ENCODE measurements around the gene NDFIP2. TPM values are rescaled to one million over a fixed set of nuclear protein-coding genes. Genes with fewer than 3 reads are reported as not detected.

The NDFIP2 gene
- polyA plus RNA-seq, 2 of the 4 experiments (the other 2 are of a cell fraction) = 23.2 to 39.9 TPM

- no peak overlapping the region for H3K4me3 ChIP-seq
- ATAC-seq (no peak), FAIRE-seq (no peak), DNase-seq (ENCODE audit: low read depth in 1 of 2, low spot score in 1 of 2) (no peak)
- H3K27ac ChIP-seq = no peak overlapping the region
- 88% methylated on average over 2 of the region's 2 CpGs for WGBS (ENCODE audit: missing lambda C conversion rate)
- POLR2A ChIA-PET = no interaction called here
- H3K4me2 ChIP-seq = no peak overlapping the region
- no peaks in the 10 kb centered on the region for H3K4me1 ChIP-seq
- no peak for TF ChIP-seq ZC3H11A (IDR thresholded peaks at IDR 0.05)
- TF ChIP-seq, protein P1, sequence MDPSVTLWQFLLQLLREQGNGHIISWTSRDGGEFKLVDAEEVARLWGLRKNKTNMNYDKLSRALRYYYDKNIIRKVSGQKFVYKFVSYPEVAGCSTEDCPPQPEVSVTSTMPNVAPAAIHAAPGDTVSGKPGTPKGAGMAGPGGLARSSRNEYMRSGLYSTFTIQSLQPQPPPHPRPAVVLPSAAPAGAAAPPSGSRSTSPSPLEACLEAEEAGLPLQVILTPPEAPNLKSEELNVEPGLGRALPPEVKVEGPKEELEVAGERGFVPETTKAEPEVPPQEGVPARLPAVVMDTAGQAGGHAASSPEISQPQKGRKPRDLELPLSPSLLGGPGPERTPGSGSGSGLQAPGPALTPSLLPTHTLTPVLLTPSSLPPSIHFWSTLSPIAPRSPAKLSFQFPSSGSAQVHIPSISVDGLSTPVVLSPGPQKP (IDR thresholded peaks at IDR 0.05; ENCODE audit: low read depth, low read length) = no peak
- TF ChIP-seq ZSCAN20 (CRISPR knock-in tag; IDR thresholded peaks at IDR 0.05) = no peak
- TF ChIP-seq HOXB13 (CRISPR knock-in tag; IDR thresholded peaks at IDR 0.05; ENCODE audit: low read depth) = no peak
- no peak for TF ChIP-seq E2F6 (IDR thresholded peaks at IDR 0.05; ENCODE audit: borderline replicate concordance, low read depth)
- TF ChIP-seq POLR2AphosphoS2 (conservative IDR thresholded peaks at IDR 0.05; ENCODE audit: low read length) = no peak
- TF ChIP-seq, protein P2, sequence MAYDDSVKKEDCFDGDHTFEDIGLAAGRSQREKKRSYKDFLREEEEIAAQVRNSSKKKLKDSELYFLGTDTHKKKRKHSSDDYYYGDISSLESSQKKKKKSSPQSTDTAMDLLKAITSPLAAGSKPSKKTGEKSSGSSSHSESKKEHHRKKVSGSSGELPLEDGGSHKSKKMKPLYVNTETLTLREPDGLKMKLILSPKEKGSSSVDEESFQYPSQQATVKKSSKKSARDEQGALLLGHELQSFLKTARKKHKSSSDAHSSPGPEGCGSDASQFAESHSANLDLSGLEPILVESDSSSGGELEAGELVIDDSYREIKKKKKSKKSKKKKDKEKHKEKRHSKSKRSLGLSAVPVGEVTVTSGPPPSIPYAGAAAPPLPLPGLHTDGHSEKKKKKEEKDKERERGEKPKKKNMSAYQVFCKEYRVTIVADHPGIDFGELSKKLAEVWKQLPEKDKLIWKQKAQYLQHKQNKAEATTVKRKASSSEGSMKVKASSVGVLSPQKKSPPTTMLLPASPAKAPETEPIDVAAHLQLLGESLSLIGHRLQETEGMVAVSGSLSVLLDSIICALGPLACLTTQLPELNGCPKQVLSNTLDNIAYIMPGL (CRISPR knock-in tag; IDR thresholded peaks at IDR 0.05; ENCODE audit: borderline replicate concordance) = no peak
- TF ChIP-seq RCOR1 (IDR thresholded peaks at IDR 0.05; ENCODE audit: low read depth, low read length) = no peak
- TF ChIP-seq FOSL2 (IDR thresholded peaks at IDR 0.05) = no peak
- no peak for TF ChIP-seq FOSL2 (CRISPR knock-in tag; IDR thresholded peaks at IDR 0.05)
- CTCF ChIA-PET = interaction anchor here (0.9 kb wide), 1 partner anchor 17 kb away, joined by 3 read pairs; no protein-coding TSS in a partner anchor
- H3K9me3 ChIP-seq = peaks cover 8% of the 10 kb centered on the region; the same call in 1 of the 3 replicates
These were observed 85.2 kb downstream of the NDFIP2 start for GRCh38 chr13:79566118-79566517.

DNA sequence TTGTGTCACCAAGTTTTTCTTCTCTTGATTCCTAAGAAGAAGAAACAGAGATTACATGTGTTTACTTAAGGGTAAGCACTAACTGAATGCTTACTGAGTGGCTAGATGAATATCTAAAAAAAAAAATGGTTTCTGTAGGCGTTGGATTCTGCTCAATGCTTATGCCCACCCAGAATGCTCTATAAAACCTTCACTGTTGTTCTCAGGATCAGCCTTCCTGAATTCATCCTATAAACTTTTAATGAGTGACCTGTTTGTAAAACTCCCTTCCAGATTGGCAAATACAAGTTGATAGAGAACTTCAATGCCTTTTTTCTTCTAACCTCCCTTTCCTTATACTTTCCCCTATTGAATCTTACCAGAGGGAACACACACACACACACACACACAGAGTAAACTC is 90.2 kb downstream of the NDFIP2 start:
- 41% methylated on average over 1 of the region's 1 CpG for WGBS (ENCODE audit: missing lambda C conversion rate)
- no peak for FAIRE-seq
- TF ChIP-seq, protein P3, sequence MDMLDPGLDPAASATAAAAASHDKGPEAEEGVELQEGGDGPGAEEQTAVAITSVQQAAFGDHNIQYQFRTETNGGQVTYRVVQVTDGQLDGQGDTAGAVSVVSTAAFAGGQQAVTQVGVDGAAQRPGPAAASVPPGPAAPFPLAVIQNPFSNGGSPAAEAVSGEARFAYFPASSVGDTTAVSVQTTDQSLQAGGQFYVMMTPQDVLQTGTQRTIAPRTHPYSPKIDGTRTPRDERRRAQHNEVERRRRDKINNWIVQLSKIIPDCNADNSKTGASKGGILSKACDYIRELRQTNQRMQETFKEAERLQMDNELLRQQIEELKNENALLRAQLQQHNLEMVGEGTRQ (IDR thresholded peaks at IDR 0.05) = no peak
- TF ChIP-seq RNF2 (IDR thresholded peaks at IDR 0.05; ENCODE audit: borderline replicate concordance, low read depth) = no peak
- TF ChIP-seq, protein P4, sequence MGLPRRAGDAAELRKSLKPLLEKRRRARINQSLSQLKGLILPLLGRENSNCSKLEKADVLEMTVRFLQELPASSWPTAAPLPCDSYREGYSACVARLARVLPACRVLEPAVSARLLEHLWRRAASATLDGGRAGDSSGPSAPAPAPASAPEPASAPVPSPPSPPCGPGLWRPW (IDR thresholded peaks at IDR 0.05) = no peak
- TF ChIP-seq MYC (IDR thresholded peaks at IDR 0.05; ENCODE audit: borderline replicate concordance, low read length) = no peak
- TF ChIP-seq POLR2A (IDR thresholded peaks at IDR 0.05; ENCODE audit: low read length) = no peak
- TF ChIP-seq NR3C1 (IDR thresholded peaks at IDR 0.05) = no peak
- TF ChIP-seq SMC3 (IDR thresholded peaks at IDR 0.05) = no peak
- no peak for TF ChIP-seq FOXS1 (CRISPR knock-in tag; IDR thresholded peaks at IDR 0.05)
- no peak for TF ChIP-seq ZFP36 (IDR thresholded peaks at IDR 0.05; ENCODE audit: borderline replicate concordance, partially characterized antibody)
- no peak for TF ChIP-seq GATA3 (IDR thresholded peaks at IDR 0.05; ENCODE audit: borderline replicate concordance)
- TF ChIP-seq KDM1A (IDR thresholded peaks at IDR 0.05; ENCODE audit: low read depth) = no peak
- no peak for TF ChIP-seq HOXB13 (CRISPR knock-in tag; IDR thresholded peaks at IDR 0.05; ENCODE audit: low read depth)
- TF ChIP-seq ZSCAN20 (CRISPR knock-in tag; IDR thresholded peaks at IDR 0.05) = no peak
- TF ChIP-seq PHF8 (IDR thresholded peaks at IDR 0.05; ENCODE audit: borderline replicate concordance, low read depth) = no peak
- no peak for TF ChIP-seq EHMT2 (IDR thresholded peaks at IDR 0.05; ENCODE audit: low read depth)
- TF ChIP-seq, protein P5, sequence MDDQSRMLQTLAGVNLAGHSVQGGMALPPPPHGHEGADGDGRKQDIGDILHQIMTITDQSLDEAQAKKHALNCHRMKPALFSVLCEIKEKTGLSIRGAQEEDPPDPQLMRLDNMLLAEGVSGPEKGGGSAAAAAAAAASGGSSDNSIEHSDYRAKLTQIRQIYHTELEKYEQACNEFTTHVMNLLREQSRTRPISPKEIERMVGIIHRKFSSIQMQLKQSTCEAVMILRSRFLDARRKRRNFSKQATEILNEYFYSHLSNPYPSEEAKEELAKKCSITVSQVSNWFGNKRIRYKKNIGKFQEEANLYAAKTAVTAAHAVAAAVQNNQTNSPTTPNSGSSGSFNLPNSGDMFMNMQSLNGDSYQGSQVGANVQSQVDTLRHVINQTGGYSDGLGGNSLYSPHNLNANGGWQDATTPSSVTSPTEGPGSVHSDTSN (IDR thresholded peaks at IDR 0.05) = no peak
- no peak for TF ChIP-seq ZNF302 (CRISPR knock-in tag; IDR thresholded peaks at IDR 0.05)
- no peak for TF ChIP-seq REST (IDR thresholded peaks at IDR 0.05)
- TF ChIP-seq, protein P6, sequence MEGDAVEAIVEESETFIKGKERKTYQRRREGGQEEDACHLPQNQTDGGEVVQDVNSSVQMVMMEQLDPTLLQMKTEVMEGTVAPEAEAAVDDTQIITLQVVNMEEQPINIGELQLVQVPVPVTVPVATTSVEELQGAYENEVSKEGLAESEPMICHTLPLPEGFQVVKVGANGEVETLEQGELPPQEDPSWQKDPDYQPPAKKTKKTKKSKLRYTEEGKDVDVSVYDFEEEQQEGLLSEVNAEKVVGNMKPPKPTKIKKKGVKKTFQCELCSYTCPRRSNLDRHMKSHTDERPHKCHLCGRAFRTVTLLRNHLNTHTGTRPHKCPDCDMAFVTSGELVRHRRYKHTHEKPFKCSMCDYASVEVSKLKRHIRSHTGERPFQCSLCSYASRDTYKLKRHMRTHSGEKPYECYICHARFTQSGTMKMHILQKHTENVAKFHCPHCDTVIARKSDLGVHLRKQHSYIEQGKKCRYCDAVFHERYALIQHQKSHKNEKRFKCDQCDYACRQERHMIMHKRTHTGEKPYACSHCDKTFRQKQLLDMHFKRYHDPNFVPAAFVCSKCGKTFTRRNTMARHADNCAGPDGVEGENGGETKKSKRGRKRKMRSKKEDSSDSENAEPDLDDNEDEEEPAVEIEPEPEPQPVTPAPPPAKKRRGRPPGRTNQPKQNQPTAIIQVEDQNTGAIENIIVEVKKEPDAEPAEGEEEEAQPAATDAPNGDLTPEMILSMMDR (IDR thresholded peaks at IDR 0.05) = no peak

More for the DNA sequence above, 90.2 kb downstream of the NDFIP2 start:
- Histone ChIP-seq H3K4me1 (no peaks in the 10 kb centered on the region), H3K9me3 (no peaks in the 10 kb centered on the region), H3K4me3 (no peak overlapping the region), H3K4me2 (no peak overlapping the region), H3K27ac (no peak overlapping the region)
- DNase-seq (ENCODE audit: low read depth in 1 of 2, low spot score in 1 of 2) = no peak
- no peak for ATAC-seq
- POLR2A ChIA-PET = no interaction called here
- CTCF ChIA-PET = no interaction called here

Data from A549 (cell line).